ENCODE results near the gene LRRC61. TPM values are rescaled to one million over a fixed set of nuclear protein-coding genes. Genes with fewer than 3 reads are reported as not detected.

LRRC61 gene
- total RNA-seq, 2 experiments from 2014 or later, result 24.7 to 25.3 TPM

DNA sequence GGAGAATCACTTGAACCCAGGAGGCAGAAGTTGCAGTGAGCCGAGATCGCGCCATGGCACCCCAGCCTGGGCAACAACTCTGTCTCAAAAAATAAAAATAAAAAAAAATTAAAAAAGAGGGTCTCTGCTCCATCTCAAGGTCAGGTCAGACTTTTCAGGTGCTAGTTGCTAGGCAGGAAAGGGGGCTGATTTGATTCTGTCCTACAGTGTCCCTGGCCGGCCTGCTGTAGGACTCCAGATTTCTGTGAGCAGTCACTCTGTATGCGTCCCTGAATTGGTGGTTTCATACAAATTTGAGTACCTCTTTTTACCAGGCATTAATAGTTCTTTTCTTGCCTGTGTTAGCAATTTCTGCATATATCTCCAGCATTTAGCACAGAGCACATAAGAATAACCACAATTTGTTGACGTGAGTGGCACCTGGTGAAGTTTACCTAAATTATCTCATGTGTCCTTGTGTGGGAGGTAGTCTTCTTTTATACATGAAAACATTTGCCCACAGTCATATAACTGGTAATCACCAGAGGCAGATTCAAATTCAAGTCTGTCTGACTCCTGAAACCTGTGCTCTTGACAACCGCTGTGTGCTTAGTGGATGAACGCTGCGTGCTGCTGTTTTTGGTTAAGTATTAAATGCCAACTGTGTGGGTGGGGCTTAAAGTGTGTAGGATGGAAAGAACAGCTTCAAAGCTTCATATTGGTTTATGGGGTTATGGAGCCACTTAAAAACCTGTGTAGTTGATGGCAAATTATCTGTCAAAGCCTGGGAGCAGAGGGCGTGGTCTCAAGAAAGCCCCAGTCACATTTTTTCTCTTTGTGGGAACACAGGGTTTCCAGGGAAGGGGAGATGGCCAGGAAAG, 52.7 kb downstream of the LRRC61 start:
- Mint-ChIP-seq H3K36me3 (peaks cover 9% of the 10 kb centered on the region), H3K27ac (no peak overlapping the region), H3K27me3 (no peaks in the 10 kb centered on the region), H3K4me1 (peaks cover 36% of the 10 kb centered on the region), H3K4me3 (no peak overlapping the region), H3K9me3 (ENCODE audit: low read depth) (no peaks in the 10 kb centered on the region)
- CTCF ChIA-PET, result interaction anchor here (1.6 kb wide), 1 partner anchor 20 kb away, joined by 5 read pairs; no protein-coding TSS in a partner anchor
- DNase-seq, result no peak
- ATAC-seq, result no peak

DNA sequence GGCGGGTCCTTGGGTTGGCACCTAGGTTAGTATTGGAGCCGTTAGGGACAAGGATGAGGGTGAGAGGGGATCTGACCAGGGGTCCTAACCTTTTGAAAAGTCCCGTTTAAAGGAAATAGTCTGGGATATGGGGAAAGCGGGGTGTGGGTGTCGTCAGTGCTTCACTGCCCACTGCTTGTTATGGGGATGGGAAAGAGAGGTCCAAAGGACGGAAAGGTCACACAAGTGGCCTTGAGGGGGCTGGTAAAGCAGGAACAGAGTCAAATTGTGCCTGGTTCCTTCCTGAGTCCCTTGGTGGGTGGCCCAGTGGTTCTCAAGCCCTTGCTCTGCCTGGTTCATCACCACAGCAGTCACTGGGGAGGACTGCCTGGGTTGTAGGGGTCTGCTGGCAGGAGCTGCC, 53.4 kb downstream of the LRRC61 start:
- H3K4me3 Mint-ChIP-seq, result no peak overlapping the region
- no peaks in the 10 kb centered on the region for H3K27me3 Mint-ChIP-seq
- no peak overlapping the region for H3K27ac Mint-ChIP-seq
- no peaks in the 10 kb centered on the region for H3K9me3 Mint-ChIP-seq (ENCODE audit: low read depth)
- DNase-seq (no peak), ATAC-seq (no peak)
- H3K4me1 Mint-ChIP-seq, result peaks cover 38% of the 10 kb centered on the region
- CTCF ChIA-PET, result interaction anchor here (2.1 kb wide), 1 partner anchor 30 kb away, joined by 9 read pairs; a partner anchor contains a TSS
- H3K36me3 Mint-ChIP-seq, result peaks cover 9% of the 10 kb centered on the region

DNA sequence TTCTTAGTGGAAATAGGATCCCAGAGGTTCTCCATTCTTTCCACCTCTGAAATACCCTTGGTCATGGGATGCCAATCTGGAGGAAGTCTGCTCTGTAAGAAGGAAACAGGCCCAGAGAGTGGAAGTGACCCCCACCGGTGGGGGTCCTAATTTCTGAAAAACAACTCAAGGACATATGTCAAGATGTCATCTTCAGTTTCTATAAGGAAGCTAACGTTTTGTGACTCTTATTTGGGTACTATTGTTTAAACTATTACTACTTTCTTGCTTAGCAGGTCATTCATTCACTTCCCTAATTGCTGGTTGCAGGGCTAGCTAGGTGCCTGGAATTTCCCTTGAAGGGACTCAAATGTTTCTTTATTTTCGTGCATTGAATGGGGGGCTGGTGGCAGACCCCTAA, 54.0 kb downstream of the LRRC61 start:
- Mint-ChIP-seq H3K9me3 (ENCODE audit: low read depth) (no peaks in the 10 kb centered on the region), H3K4me3 (no peak overlapping the region), H3K27ac (no peak overlapping the region), H3K27me3 (no peaks in the 10 kb centered on the region), H3K4me1 (peaks cover 38% of the 10 kb centered on the region), H3K36me3 (peaks cover 9% of the 10 kb centered on the region)
- DNase-seq (no peak), ATAC-seq (no peak)
- CTCF ChIA-PET, result interaction anchor here (1.0 to 2.1 kb wide), 7 partner anchors 11 to 378 kb away, joined by 3 to 9 read pairs (median 4); a partner anchor contains a TSS

DNA sequence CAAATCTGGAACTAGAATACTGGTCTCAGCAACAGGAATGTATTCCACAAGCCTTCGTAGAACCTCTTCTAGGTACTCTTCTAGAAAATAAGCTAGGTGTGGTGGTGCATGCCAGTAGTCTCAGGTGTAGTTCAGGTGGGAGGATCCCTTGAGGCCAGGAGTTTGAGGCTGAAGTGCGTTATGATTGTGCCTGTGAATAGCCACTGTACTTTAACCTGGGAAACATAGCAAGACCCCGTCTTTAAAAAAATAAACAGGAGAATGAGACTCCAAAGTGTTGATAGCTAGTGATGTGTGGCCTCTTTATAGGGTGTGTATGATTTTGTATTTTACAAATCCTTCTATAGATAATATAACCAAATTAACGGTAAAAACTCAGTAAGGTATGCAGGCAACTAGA, 54.5 kb downstream of the LRRC61 start:
- H3K27ac Mint-ChIP-seq, result no peak overlapping the region
- CTCF ChIA-PET, result interaction anchor here (0.9 to 2.1 kb wide), 9 partner anchors 11 to 378 kb away, joined by 3 to 9 read pairs (median 4); a partner anchor contains a TSS
- no peak for DNase-seq
- no peaks in the 10 kb centered on the region for H3K9me3 Mint-ChIP-seq (ENCODE audit: low read depth)
- ATAC-seq, result no peak
- H3K4me3 Mint-ChIP-seq, result peak overlapping the region; percentile 70
- H3K27me3 Mint-ChIP-seq, result no peaks in the 10 kb centered on the region
- H3K36me3 Mint-ChIP-seq, result peaks cover 6% of the 10 kb centered on the region
- H3K4me1 Mint-ChIP-seq, result peaks cover 38% of the 10 kb centered on the region

DNA sequence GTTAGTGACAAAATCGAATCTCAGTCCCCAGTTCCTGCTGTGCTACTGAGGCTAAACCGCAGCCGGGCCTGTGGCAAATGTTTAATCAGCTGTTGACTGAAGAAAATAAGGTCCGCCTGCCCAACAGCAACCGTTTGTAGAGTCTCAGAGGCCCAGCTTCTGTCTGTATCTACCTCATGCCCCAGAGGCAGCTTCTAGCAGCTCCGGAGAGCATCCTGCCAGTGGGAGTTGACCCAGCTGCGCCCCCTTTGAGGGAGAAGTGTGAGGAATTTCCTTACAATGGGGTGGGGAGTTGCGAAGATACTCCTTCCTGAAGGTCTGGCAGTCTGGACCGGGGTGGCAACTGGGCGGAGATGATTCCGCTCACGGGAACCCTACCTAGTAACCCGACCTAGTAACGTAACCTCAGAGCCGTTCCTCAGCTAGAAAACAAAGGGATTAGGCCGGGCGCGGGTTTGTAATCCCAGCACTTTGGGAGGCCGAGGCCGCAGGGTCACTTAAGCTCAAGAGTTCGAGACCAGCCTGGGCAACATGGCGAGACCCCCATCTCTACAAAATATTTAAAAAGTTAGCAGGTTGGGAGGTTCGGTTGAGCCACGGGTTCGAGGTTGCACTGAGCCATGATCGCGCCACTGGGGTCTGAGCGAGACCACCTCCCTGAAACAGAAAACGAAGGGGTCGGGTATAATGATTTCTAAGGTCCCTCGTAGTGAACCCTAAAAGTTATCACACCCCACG, 55.1 kb downstream of the LRRC61 start:
- CTCF ChIA-PET, result interaction anchor here (0.9 to 2.1 kb wide), 9 partner anchors 10 to 377 kb away, joined by 3 to 9 read pairs (median 4); a partner anchor contains a TSS
- Mint-ChIP-seq H3K36me3 (peaks cover 4% of the 10 kb centered on the region), H3K27ac (peak overlapping the region; percentile 67), H3K9me3 (ENCODE audit: low read depth) (no peaks in the 10 kb centered on the region), H3K27me3 (no peaks in the 10 kb centered on the region), H3K4me3 (peak overlapping the region; percentile 70), H3K4me1 (peaks cover 38% of the 10 kb centered on the region)
- DNase-seq, result peak; percentile 71
- ATAC-seq, result no peak

DNA sequence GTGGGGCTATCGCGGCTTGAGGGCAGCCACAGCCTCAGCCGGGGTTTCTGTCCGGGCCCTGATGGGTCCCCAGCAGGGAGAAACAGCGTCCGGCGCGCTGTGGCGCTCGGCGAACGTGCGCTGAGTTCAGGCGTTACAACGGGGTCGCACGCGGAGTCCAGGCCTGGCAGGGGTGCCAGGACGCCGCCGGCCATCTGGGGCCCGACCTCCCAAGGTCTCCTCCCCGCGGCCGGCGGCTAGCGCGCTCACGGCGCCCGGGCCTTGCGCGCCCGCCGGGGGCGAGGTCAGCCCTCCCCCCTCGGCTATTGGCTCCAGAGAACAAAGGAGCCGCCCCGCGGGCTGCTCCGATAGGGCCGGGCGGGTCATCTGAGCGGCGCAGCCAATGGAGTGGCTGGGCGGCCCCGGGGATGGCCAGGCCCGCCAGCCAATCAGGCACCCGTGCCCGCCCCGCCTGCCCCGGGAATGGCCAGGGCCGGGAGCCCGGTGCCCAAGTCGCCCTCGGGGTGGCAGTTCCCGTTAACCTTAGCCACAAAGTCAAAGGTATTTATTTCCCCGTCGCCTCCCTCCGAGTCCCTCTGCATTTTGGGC, 55.8 kb downstream of the LRRC61 start, which contains the start of gene ZNF775:
Gene ZNF775, plus strand, starts transcription at position 478 of the 588 bp plus-strand sequence. CDS start 9,141 bp downstream, outside the sequence.
- Mint-ChIP-seq H3K36me3 (peaks cover 2% of the 10 kb centered on the region), H3K27ac (peak within 1 kb of the TSS; percentile 67), H3K27me3 (no peaks in the 10 kb centered on the region), H3K4me1 (peaks cover 37% of the 10 kb centered on the region), H3K9me3 (ENCODE audit: low read depth) (no peaks in the 10 kb centered on the region), H3K4me3 (peak within 1 kb of the TSS; percentile 86)
- ATAC-seq (peak; percentile 99), DNase-seq (peak; percentile 95)
- CTCF ChIA-PET, result interaction anchor here (1.4 to 2.1 kb wide), 3 partner anchors 20 to 27 kb away, joined by 4 to 9 read pairs (median 8); a partner anchor contains a TSS

DNA sequence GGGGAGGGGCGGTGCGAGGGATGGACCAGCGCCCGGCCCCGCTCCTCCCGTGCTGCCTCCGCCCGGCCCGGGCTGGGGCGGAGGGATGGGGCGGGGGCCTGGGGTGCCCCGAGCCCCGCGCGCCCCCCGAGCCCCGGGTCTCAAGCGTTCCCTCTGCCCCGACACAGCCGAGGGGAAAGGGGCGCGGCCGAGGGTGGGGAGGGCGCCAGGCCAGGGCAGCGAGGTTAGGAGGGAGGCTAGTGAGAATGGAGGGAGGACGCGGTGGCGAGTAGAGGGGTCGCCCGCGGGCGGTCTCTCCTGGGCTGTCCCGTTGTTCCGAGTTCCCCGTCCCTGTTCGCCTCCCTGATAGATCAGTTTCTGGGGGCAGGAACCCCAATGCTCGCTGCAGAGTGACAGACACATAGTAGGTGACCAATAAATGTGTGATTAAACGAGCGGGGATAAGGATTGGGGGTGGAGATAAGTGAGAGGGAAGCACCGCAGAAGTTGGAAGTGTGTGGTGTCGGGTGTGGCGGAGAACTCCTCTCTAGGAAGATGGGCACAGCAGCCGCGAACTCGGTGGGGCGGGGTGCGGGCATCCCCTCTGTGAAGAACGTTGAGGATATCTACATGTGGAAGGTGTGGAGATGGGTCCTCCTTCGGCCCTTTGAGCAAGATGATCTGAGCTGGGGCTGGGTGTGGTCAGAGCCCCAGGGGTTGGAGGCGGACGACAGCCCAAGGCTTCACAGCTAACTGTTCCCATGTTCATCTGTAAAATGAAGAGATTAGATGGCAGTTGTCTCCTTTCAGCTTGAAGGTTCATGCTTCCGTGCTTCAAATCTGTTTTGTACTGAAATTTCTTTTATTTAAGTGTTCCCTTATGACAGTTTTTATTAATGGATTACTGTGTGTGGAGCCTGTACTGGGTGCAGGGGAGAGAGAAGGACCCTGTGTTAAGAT, 56.6 kb downstream of the LRRC61 start:
- H3K36me3 Mint-ChIP-seq, result peaks cover 2% of the 10 kb centered on the region
- no peaks in the 10 kb centered on the region for H3K27me3 Mint-ChIP-seq
- H3K27ac Mint-ChIP-seq, result peak overlapping the region; percentile 62
- CTCF ChIA-PET, result interaction anchor here (1.3 kb wide), 1 partner anchor 21 kb away, joined by 3 read pairs; no protein-coding TSS in a partner anchor
- H3K4me1 Mint-ChIP-seq, result peaks cover 37% of the 10 kb centered on the region
- ATAC-seq (no peak), DNase-seq (no peak)
- peak overlapping the region; percentile 86 for H3K4me3 Mint-ChIP-seq
- no peaks in the 10 kb centered on the region for H3K9me3 Mint-ChIP-seq (ENCODE audit: low read depth)

DNA sequence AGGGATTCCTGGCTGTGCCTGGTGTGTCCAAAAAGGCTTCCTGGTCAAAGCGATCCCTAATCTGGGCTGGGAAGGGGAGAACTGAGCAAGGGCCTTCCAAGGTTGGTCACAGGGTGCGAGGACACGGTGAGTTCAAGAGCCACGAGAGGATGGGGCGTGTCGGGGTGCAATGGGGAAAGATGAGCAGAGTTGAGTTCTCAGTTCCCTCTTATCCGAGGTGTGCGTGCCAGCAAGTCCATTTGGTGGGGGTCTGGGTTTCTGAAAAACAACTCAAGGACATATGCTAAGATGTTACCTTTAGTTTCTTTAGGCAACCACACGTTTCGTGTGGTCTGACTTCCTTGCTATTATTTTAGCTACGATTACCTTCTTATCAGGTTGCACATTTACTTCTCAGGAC, 57.3 kb downstream of the LRRC61 start:
- H3K4me3 Mint-ChIP-seq, result peak overlapping the region; percentile 86
- no peaks in the 10 kb centered on the region for H3K27me3 Mint-ChIP-seq
- DNase-seq, result no peak
- CTCF ChIA-PET, result interaction anchor here (1.3 kb wide), 1 partner anchor 22 kb away, joined by 3 read pairs; no protein-coding TSS in a partner anchor
- H3K36me3 Mint-ChIP-seq, result peaks cover 2% of the 10 kb centered on the region
- H3K4me1 Mint-ChIP-seq, result peaks cover 35% of the 10 kb centered on the region
- no peak overlapping the region for H3K27ac Mint-ChIP-seq
- no peak for ATAC-seq
- H3K9me3 Mint-ChIP-seq (ENCODE audit: low read depth), result no peaks in the 10 kb centered on the region

DNA sequence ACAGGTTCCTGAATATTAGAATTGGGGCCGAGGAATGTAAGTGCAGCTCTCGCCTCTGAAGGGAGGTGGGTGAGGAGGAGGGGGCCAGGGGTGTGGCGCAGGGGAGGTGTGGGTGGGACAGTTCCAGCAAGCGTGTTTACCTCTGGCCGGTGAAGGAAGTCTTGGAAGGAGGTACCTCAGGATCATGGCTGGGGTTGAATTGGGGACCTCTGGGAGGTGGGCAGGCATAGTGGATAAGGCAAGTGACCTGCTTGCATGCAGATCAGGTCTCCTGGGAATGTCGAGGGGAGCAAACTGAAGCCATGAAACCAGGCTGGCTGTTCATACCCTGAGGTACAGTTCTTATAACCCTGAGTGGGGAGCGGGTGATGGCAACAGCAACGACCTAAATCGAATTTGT, 57.9 kb downstream of the LRRC61 start:
- no peak overlapping the region for H3K4me3 Mint-ChIP-seq
- no peak for ATAC-seq
- peaks cover 2% of the 10 kb centered on the region for H3K36me3 Mint-ChIP-seq
- no peaks in the 10 kb centered on the region for H3K27me3 Mint-ChIP-seq
- H3K27ac Mint-ChIP-seq, result no peak overlapping the region
- H3K9me3 Mint-ChIP-seq (ENCODE audit: low read depth), result no peaks in the 10 kb centered on the region
- CTCF ChIA-PET, result no interaction called here
- H3K4me1 Mint-ChIP-seq, result peaks cover 30% of the 10 kb centered on the region
- DNase-seq, result no peak

DNA sequence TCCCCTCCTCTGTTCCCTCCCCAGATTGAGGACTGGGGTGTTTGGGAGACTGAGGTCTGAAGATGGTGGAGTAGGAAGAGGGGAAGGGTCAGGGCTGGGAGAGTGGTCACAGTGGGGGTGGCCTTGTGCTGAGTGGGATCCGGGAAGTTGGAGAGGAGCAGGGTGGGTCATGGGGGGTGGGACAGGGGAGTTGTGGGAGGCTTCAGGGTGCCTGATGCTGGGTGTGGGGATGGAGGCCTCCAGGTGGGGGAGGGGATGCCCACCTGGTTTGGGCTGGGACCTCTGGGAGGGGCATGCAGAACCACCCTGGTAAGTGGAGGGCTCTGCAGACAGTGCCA, 58.6 kb downstream of the LRRC61 start:
- H3K36me3 Mint-ChIP-seq, result peaks cover 2% of the 10 kb centered on the region
- H3K27me3 Mint-ChIP-seq, result no peaks in the 10 kb centered on the region
- no peak overlapping the region for H3K27ac Mint-ChIP-seq
- peaks cover 25% of the 10 kb centered on the region for H3K4me1 Mint-ChIP-seq
- H3K4me3 Mint-ChIP-seq, result no peak overlapping the region
- ATAC-seq (no peak), DNase-seq (no peak)
- no peaks in the 10 kb centered on the region for H3K9me3 Mint-ChIP-seq (ENCODE audit: low read depth)
- CTCF ChIA-PET, result no interaction called here

DNA sequence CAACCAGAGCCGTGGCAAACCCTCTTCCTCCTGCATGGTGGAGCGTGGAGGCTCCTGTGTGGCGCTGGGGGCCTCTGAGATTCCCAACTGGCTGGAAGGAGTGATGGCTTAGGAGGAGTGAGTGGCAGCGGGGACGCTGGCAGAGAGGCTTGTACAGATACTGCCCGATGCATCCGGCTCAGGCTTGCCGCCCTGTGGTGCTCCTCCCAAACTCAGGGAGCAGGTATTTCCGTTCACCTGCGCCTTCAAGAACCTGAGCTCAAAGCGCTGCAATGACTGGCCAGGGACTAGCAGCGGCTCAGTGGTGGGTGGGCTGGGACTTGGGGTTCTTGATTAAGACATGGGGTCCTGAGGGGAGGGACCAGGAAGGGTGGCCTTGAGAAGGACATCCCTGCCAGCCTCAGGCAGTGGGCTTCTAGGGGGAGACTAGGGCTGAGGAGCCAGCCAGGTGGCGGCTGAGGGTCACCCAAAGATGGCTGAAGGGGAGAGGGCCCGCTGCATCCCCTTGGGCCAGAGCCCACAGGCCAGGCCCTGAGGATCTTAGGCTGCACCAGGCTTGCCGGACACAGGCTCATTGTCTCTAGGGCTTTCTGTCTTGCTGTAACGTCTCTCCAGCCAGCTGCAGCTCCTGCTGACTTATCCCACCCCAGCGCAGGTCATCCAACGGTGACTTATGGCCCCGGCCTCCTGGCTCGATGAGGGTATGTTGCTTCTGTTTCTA, 59.1 kb downstream of the LRRC61 start:
- CTCF ChIA-PET, result interaction anchor here (1.0 kb wide), 1 partner anchor 11 kb away, joined by 3 read pairs; no protein-coding TSS in a partner anchor
- Mint-ChIP-seq H3K36me3 (peaks cover 2% of the 10 kb centered on the region), H3K9me3 (ENCODE audit: low read depth) (no peaks in the 10 kb centered on the region), H3K27me3 (no peaks in the 10 kb centered on the region), H3K4me3 (no peak overlapping the region), H3K27ac (no peak overlapping the region), H3K4me1 (peaks cover 25% of the 10 kb centered on the region)
- DNase-seq (no peak), ATAC-seq (no peak)

DNA sequence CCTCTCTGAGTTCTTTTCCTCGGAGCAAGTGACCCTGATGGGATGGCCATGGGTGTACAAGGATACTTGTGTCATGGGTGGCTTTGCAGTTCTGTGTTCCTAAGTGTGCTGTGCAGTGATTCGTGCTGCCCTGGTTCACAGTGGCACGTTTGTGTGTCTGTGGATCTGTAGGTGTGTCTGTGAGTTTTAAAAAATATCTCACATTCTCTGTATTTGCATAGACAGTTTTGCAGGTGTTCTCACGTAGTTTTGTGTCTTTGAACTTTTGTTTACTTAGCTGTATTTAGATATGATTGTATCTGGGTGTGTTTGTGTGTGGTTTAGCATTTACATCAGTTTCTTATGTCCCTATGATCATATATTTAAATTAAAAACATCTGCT, 59.7 kb downstream of the LRRC61 start:
- H3K4me3 Mint-ChIP-seq, result no peak overlapping the region
- H3K9me3 Mint-ChIP-seq (ENCODE audit: low read depth), result no peaks in the 10 kb centered on the region
- ATAC-seq (no peak), DNase-seq (no peak)
- peaks cover 21% of the 10 kb centered on the region for H3K4me1 Mint-ChIP-seq
- H3K36me3 Mint-ChIP-seq, result peaks cover 2% of the 10 kb centered on the region
- no peaks in the 10 kb centered on the region for H3K27me3 Mint-ChIP-seq
- CTCF ChIA-PET, result interaction anchor here (1.0 kb wide), 1 partner anchor 10 kb away, joined by 3 read pairs; no protein-coding TSS in a partner anchor
- H3K27ac Mint-ChIP-seq, result no peak overlapping the region
